ENCODE results near the gene C6orf15. TPM values are rescaled to one million over a fixed set of nuclear protein-coding genes. Genes with fewer than 3 reads are reported as not detected.

The C6orf15 gene
- total and polyA plus RNA-seq, 7 donors, result not detected

DNA sequence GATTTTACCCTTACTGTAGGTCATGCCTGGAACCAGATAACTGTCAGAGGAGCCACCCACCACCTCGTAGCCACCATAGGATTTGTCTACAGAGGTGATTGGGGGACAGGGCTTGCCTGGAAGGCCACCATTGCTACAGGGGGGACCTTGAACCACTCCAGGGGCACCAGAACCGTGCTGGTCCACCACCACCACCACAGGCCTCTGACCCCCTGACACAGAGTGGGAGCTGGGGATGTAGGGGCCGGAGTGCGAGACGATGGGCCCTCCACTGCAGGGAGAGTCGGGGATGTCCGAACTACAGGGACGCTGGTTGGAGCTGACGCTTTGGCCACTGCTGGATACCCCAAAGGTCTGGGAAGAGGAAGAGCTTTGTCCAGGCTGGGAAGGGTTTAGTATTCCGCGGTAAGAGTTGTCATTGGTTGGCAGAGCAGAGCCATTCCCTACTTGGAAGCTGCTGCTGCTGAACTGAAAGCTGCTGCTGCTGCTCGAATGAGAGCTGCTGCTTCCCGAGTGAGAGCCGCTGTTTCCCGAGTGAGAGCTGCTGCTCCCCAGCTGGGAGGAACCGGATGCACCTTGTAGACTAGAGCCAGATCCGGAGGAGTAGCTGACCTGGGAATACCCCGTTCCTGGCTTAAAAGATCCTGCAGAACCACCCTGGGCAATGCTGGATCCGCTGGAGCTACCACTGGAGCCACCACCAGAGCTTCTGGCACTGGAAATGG lies 4.4 kb upstream of the C6orf15 start:
- peaks cover 0 to 14% (median 0%) of the 10 kb centered on the region in 3 donors for H3K27me3 ChIP-seq (ENCODE audit: insufficient read depth in 3 of 3, low read length in 2 of 3)
- DNase-seq, result peak in 1 of 2 donors; percentile 45
- H3K27ac ChIP-seq, result no peak overlapping the region
- H3K36me3 ChIP-seq (ENCODE audit: insufficient read depth in 1 of 2, low read depth in 1 of 2), result no peaks in the 10 kb centered on the region
- 63 to 69% (median 63%) methylated on average over 19 of the region's 19 CpGs for WGBS, 3 donors
- no peaks in the 10 kb centered on the region for H3K9me3 ChIP-seq
- no peak overlapping the region for H3K4me3 ChIP-seq
- intact Hi-C loops (cut with DNase I), result no loop called here
- H3K4me1 ChIP-seq, result no peaks in the 10 kb centered on the region
- TF ChIP-seq, protein P1, sequence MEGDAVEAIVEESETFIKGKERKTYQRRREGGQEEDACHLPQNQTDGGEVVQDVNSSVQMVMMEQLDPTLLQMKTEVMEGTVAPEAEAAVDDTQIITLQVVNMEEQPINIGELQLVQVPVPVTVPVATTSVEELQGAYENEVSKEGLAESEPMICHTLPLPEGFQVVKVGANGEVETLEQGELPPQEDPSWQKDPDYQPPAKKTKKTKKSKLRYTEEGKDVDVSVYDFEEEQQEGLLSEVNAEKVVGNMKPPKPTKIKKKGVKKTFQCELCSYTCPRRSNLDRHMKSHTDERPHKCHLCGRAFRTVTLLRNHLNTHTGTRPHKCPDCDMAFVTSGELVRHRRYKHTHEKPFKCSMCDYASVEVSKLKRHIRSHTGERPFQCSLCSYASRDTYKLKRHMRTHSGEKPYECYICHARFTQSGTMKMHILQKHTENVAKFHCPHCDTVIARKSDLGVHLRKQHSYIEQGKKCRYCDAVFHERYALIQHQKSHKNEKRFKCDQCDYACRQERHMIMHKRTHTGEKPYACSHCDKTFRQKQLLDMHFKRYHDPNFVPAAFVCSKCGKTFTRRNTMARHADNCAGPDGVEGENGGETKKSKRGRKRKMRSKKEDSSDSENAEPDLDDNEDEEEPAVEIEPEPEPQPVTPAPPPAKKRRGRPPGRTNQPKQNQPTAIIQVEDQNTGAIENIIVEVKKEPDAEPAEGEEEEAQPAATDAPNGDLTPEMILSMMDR (IDR thresholded peaks at IDR 0.05), result no peak
- ATAC-seq, result peak in 1 of 4 donors; percentile 27

GRCh38 chr6:31115941-31116560 lies 3.7 kb upstream of the C6orf15 start:
- Histone ChIP-seq H3K27ac (no peak overlapping the region), H3K36me3 (ENCODE audit: insufficient read depth in 1 of 2, low read depth in 1 of 2) (no peaks in the 10 kb centered on the region), H3K27me3 (ENCODE audit: insufficient read depth in 3 of 3, low read length in 2 of 3) (peaks cover 0 to 14% (median 0%) of the 10 kb centered on the region in 3 donors), H3K4me1 (no peaks in the 10 kb centered on the region), H3K9me3 (no peaks in the 10 kb centered on the region), H3K4me3 (no peak overlapping the region)
- 87 to 92% (median 90%) methylated on average over 12 of the region's 12 CpGs for WGBS, 3 donors
- DNase-seq (no peak), ATAC-seq (no peak)
- intact Hi-C loops (cut with DNase I), result no loop called here
- TF ChIP-seq, protein P1 (IDR thresholded peaks at IDR 0.05), result no peak

DNA sequence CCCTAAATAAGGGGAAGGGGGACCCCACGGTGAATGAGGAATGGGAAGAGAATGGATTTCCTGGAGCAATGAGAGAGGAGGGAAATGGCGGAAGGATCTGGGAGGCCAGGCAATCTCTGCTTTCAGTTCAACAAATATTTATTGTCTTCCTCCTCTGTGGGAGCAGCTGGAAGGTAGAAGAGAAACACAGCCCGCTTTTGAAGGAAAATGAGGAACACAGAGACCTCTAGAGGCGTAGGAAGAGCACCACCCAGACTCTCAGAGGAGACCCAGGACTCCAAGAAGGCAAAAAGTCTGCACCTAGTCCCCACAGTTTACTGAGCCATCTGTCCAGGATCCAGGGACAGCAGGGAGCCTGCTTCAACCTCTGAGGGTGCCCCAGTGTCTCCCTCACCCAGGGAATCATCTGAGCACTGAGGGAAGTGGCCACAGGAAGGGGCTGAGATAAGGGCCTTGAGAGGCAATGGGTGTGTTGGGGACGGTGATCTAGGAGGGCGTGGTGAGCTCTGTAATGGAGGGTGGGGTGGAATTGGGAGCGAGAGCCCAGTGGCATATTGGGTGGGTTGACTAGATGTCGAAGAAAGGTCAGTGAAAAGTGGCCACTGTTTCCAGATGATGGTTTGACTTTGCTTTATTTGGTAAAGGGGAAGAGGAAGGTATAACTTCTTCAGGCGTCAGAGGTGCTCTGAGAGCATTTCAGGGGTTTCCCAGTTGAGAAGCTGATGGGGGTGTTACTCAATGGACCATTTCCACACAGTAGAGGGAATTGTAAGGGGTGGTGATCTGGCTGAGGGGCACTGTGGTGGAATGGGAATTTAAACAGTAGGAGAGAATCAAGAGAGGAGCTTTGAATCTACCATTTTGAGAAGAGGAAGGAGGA lies 2.8 kb upstream of the C6orf15 start:
- TF ChIP-seq, protein P1 (IDR thresholded peaks at IDR 0.05), result no peak
- DNase-seq (no peak), ATAC-seq (no peak)
- H3K4me1 ChIP-seq, result no peaks in the 10 kb centered on the region
- intact Hi-C loops (cut with DNase I), result no loop called here
- no peak overlapping the region for H3K27ac ChIP-seq
- H3K9me3 ChIP-seq, result no peaks in the 10 kb centered on the region
- no peaks in the 10 kb centered on the region for H3K36me3 ChIP-seq (ENCODE audit: insufficient read depth in 1 of 2, low read depth in 1 of 2)
- 65 to 73% (median 66%) methylated on average over 9 of the region's 9 CpGs for WGBS, 3 donors
- H3K4me3 ChIP-seq, result no peak overlapping the region
- peaks cover 0 to 15% (median 0%) of the 10 kb centered on the region in 3 donors for H3K27me3 ChIP-seq (ENCODE audit: insufficient read depth in 3 of 3, low read length in 2 of 3)

DNA sequence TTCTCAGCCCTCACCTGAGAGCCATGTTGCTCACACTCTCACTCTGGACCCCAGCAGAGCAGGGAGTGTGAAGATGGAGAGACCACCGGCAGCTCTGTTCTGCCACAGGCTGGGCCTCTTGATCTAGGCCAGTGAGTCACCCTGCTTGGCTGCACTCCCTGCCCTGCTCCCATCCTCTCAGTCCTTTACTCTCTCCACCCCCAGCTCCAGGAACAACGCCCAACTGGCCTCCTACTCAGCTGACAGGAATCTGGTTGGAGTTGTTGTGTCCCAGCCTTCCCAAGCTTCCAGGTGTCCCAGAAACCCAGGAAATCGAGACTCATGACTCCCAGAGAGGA lies 2.1 kb upstream of the C6orf15 start, which contains the start of gene PSORS1C1:
PSORS1C1 (plus strand) TSS at position 260 of the 338 bp plus-strand sequence. CDS start 14,833 bp downstream, outside the sequence.
- Histone ChIP-seq H3K9me3 (no peaks in the 10 kb centered on the region), H3K36me3 (ENCODE audit: insufficient read depth in 1 of 2, low read depth in 1 of 2) (no peaks in the 10 kb centered on the region), H3K27ac (no peak within 1 kb of the TSS), H3K4me1 (no peaks in the 10 kb centered on the region), H3K4me3 (no peak within 1 kb of the TSS), H3K27me3 (ENCODE audit: insufficient read depth in 3 of 3, low read length in 2 of 3) (peaks cover 0 to 22% (median 0%) of the 10 kb centered on the region in 3 donors)
- WGBS, 3 donors, result 16 to 32% (median 19%) methylated on average over 3 of the region's 3 CpGs
- DNase-seq (peak; percentile 89 to 90), ATAC-seq (peak; percentile 77 to 93 (median 85))
- TF ChIP-seq, protein P1 (IDR thresholded peaks at IDR 0.05), result no peak
- intact Hi-C loops (cut with DNase I), result no loop called here

Measured in psoas muscle (tissue), 8 donors.